GM21515 (cell line): ENCODE results near the gene RNF220.

Source experiments
- ATAC-seq: cut with Tn5 transposase; IDR thresholded peaks from one replicate; pipeline ENCODE4 v1.9.1; 2021; ENCODE audit not compliant: unreplicated experiment

Gene RNF220

DNA sequence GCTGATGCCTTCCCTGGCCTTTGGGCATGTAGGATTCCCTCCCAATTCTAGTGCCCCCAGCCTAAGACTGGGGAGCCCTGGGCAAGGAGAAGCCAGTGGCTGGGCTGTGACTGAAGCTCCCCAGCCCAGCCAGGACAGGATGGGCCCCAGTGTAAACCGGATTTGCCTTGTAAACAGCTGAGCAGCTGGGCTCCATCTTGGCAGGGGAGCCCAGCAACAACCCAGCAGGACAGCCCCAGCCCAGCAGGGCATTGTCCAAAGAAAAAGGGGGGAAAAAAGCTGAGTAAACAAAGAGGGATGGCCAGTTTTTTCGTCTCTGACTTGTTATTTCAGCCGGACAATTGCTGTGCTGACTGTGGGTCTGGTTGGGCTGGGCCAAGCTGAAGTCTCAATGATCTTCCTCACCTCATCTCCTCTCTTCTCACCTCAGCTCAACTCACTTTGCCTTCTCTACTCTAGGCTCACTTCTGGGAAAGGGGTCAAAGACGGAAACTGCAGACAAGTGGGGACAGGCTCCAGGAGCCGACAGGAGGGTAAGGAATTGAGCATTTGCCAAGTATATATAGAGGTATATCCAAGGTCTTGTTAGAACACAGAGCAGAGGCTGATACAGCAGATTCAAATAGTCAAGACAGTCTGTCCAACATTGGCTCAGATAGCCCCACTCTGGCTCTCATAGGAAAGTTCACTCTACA is 171.5 kb downstream of the RNF220 start:
- ATAC-seq, result no peak

DNA sequence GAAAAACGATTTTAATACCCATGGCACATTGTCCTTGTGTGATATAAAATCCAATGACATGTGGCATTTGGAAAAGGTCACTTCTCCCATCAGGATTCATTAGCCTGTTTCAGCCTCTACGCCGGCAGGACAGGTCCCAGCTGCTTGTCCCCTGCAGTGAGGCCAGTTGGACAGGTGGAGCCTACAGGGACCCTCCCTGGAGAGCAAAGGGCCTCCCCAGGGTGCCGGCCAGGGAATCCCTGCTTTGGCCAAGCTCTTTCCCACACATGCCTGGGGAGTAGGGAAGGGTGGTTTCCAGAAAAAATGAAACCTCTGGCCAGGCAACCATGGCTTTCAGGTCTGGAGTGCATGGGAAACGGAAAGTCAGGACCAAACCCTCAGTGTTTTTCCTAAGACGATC is 176.2 kb downstream of the RNF220 start:
- ATAC-seq, result no peak

DNA sequence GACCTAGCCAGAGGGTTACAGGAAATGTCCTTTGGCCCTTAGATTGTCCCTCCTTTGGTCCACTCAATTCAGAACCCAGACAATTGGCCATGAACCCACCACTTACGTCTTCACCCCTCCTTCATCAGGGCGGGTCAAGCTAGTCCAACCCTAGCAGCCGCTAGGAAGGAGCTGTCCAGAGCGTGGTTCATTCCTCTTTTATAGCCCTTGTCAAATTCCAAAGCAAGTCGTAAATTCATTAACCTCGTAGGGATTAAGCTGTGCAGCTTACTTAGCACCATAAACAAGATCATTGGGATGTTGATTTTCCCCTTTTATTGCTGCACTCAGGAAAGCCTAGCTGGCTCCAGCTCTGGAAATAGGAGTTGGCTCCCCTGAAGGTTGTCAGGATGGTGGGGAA is 179.1 kb downstream of the RNF220 start:
- ATAC-seq, result no peak

GRCh38 chr1:44585315-44585920 is 180.4 kb downstream of the RNF220 start:
- no peak for ATAC-seq

DNA sequence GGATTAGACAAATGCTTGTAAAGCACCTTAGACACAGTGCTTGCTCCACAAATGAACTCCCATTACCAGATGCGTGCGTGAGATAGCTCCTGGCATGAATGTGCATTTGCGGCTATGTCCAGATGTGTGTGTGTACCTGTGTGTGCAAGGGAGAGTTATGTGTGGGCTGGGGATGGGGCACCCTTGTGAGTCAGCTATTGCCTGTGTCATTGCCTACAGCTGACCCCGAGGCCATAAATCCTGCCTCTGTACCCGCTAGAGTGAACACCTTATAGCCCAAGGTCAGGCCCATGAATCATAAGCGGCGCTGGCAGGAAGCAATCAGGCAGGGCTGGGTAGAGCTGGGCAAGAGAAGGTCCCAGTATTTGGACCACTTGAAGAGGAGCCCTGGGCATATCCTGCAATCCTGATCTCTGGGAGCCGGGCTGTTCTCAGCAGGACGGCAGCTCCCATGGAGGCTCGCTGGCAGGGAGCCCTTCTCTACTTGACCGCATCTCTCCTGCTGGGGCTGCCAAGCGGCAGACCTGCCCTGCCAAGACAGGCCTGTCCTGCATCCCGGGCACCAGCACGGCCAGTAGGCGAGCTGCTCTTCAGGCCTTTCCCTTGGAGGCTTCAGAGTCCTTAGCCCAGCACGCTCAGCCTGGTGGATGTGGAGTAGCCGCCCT is 182.9 kb downstream of the RNF220 start:
- ATAC-seq, result no peak

- no peak for ATAC-seq
Observed at GRCh38 chr1:44588551-44589210, 183.6 kb downstream of the RNF220 start.

DNA sequence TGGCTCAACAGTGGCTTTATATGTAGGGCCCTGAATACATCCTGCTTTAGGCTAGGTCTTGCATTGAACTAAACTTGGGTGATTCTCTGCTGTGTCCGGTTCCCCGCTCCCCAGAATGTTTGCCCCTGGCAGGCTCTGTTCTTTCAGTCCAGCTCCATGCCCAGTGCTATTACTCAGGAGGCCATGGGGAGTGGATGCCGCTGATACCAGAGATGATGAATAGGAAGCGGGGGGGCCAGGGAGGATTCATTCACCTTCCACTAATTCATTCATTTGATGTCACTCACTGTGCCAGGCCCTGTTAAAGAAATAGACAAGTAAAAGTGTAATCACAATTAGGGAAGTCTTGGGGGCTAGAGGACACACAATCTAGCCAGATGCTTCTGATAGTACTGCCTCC is 185.4 kb downstream of the RNF220 start:
- ATAC-seq, result no peak

GRCh38 chr1:44591381-44591780 is 186.3 kb downstream of the RNF220 start:
- ATAC-seq, result no peak

DNA sequence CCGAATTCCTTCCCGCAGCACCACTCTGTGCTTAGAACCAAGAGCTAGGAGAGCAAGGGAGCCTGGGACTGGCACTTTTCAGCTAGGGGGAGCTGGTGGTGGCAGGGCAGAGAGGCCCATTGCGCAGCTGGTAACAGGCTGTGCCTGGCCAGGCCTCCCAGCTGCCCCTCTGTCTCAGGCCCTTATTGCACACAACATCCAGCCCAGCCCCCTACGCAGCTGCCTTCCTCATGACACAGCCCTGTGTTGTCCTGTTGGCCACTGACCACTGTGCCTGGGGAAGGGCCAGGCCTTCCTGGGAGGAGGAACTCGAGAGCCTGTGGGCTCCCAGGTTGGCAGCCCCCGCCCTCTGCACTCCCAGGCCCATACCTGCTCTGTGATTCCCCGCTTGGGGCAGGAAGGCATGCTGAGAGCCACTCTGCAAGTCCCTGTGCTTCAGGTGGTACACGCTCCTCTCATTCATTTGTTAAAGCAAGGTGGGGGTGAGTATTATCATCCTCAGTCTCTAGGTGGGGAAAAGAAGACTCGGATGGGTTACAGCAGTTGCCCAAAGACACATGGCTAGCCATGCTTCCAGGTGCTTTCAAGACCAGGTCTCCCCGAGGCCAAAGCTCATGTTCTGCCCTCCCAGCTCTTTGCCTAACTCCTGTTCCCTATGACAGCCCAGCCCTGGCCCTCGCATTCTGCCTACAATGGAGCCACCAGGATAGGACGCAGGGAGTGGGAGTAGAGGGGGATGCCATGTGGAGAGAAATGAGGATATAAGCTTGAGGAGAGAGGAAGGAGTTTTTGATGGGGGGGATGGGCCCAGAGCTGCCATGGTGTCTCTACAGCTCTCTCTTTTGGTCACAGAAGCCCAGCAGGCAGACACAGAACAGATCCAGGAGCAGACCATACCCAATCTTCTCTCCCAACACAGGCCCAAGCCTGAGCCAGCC is 187.4 kb downstream of the RNF220 start:
- no peak for ATAC-seq

DNA sequence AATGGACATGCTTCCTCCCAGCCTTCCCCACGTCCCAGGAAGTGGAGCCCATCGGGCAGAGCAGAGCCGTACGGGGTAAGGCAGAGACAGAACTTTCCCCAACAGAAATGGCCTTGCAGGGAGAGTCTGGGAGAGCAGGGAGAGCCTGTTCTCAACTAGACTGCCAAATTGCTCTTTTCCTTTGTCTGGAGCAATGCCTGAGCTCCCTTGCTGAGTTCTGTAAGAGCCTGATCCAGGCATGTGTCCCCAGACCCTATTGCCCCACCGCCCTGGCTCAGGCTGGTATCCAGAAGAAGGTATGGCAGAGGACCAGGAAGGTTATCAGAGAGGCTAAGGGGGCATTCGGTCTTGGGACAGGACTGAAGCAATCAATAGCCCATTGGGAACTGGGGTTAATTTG is 189.3 kb downstream of the RNF220 start:
- no peak for ATAC-seq

DNA sequence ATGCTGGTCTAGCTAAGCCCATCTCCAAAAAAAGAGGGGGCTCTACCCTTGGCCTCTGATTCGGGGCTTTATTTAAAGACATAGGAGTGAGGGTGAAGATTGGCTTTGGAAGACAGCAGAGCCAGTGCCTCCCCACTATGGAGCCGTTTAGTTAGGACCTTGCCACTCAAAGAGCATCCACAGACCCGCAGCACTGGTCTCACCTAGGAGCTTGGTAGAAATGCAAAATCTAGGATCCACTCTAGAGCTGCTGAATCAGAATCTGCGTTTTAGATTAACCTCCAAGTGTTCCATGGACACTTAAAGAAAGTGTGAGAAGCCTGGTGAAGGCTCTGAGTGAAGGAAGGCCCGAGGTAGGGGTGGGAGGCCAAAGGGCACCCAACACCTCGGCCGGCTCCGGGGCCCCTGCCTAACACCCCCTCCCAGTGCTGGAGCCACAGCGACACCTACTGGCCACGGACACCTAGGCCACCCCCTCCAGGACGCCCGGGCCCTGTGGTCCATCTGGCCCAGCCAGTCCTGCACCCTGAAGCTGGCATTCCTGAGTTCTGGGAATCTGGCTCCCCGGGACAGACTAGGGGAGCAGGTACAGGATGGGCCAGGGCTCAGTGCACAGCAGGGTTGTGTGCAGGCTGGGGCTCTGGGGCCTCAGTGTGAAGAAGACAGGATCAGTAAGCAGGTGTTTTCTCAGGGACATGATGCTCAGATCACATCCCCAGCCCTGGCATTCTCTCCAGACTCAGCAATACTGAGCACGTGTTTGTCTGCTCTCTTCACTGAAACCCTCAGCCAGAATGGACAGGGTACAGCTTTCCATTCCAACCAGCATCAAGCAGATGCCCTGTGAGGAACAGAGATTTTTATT is 190.0 kb downstream of the RNF220 start:
- ATAC-seq, result no peak

- ATAC-seq, result no peak
Observed at GRCh38 chr1:44596511-44596910, 191.5 kb downstream of the RNF220 start.

DNA sequence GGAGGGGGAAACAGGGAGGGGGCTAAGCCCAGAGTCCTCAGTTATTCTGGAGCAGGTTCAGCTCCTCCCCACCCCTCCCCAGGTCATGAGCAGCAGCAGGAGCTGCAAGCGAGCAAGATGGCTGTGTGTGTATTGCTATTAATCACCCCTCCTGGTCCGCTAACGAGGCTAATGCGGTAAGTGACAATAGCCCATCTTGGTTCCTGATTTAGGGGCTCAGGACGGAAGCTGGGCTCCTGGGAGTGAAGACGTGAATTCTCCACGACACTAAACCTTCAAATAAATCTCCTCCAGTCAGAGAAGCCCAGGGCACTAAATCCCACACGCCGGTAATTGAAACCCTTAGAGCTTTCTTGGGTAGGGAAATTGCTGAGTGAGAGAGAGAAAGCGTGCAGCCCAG is 193.1 kb downstream of the RNF220 start:
- ATAC-seq, result no peak

- ATAC-seq, result no peak
Observed at GRCh38 chr1:44602634-44603628, 197.9 kb downstream of the RNF220 start.

DNA sequence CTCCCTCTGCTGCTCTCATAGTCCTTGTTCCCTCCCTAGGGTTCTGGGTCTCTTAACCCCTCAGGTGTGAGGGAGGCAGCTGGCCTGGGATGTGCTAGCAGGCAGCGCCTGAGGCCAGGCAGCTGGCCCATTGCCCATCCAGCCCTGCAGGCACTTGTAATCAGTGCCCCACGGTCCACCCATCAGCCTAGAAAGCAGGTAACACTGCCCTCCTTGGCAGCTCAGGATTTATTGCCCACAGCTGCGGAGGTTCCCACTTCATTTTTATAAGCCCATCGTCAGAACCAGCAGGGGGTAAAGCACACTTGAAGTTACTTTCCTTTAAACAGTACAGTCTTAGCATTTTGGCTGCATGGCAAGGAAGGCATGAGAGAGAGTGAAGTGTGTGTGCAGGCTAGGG is 198.7 kb downstream of the RNF220 start:
- no peak for ATAC-seq

GRCh38 chr1:44604157-44604955 is 199.3 kb downstream of the RNF220 start:
- ATAC-seq, result no peak

DNA sequence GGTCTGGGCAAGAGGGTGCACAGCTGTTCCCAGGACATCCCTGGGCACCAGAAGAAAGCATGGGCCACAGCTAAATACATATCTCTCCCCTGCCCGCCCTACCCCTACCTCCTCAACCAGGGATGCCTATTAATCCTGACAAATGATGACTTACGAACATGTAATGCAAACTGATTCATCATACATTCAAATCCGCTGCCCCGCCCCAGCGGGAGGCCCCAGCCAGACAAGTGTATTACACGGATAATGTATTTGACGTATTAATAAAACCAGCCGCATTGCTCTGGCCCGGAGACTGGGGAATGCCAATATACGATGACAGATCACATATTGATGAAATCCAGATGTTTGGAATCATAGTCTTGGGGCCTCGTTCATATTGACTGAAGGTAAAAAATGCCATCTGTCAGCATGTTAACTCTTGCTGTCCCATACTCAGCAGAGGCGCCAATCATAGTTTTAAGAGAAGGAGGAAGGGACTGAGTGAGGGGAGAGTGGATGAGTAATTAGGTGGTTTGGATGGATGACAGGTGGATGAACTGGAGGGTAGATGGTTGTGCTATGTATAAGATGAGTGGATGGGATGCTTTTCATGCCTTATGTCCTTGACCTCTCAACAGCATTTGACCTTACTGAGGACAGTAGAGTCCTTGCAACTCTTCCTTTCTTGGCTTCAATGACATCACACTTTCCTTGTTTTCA is 201.0 kb downstream of the RNF220 start:
- ATAC-seq, result no peak
